Prostate gland (tissue), 2 donors: Measurements from ENCODE around the gene MUC21.

ENCODE experiments used
- POLR2A ChIP-seq: fragments of 450-650 bp; IDR thresholded peaks from one replicate; pipeline ENCODE4 v1.6.1; 2016; ENCODE audit warnings: antibody characterized with exemption, mild to moderate bottlenecking
- POLR2AphosphoS5 ChIP-seq: sonication (generic); formaldehyde crosslinking; IDR thresholded peaks from one replicate; pipeline ENCODE4 v1.6.1; 2017; ENCODE audit warnings: antibody characterized with exemption
- TF ChIP-seq, protein P1 (sequence below), 4 experiments: fragments of 200-600 bp in 2 of 4; fragments of 450-650 bp in 2 of 4; sonication (generic) in 2 of 4; IDR thresholded peaks; 1 replicate in 3 of 4; 2 replicates in 1 of 4; pipeline ENCODE4 v1.5.1; 2016 to 2019; ENCODE audit warnings: antibody characterized with exemption in 4 of 4, mild to moderate bottlenecking in 2 of 4, moderate library complexity in 2 of 4

DNA sequence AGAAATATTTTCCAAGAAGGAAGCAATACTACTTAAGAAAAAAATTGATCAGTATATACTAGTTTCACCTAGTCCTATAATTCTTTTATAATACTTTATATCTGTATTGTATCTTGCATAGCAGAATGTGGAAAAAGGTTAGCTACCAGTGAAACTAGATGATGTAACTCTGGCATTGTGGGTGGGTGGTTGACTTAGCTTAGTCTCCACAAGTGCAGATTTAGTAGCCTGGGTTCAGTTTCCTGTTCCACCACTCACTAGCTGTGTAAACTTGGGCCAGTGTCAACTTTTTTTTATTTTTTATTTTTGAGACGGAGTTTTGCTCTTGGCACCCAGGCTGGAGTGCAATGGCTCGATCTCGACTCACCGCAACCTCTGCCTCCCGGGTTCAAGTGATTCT, 2.0 kb downstream of the MUC21 start:
- TF ChIP-seq, protein P1, sequence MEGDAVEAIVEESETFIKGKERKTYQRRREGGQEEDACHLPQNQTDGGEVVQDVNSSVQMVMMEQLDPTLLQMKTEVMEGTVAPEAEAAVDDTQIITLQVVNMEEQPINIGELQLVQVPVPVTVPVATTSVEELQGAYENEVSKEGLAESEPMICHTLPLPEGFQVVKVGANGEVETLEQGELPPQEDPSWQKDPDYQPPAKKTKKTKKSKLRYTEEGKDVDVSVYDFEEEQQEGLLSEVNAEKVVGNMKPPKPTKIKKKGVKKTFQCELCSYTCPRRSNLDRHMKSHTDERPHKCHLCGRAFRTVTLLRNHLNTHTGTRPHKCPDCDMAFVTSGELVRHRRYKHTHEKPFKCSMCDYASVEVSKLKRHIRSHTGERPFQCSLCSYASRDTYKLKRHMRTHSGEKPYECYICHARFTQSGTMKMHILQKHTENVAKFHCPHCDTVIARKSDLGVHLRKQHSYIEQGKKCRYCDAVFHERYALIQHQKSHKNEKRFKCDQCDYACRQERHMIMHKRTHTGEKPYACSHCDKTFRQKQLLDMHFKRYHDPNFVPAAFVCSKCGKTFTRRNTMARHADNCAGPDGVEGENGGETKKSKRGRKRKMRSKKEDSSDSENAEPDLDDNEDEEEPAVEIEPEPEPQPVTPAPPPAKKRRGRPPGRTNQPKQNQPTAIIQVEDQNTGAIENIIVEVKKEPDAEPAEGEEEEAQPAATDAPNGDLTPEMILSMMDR (IDR thresholded peaks at IDR 0.05): no peak
- TF ChIP-seq POLR2AphosphoS5 (no peak), POLR2A (no peak)
